ENCODE results near the gene P2RX3.

DNA sequence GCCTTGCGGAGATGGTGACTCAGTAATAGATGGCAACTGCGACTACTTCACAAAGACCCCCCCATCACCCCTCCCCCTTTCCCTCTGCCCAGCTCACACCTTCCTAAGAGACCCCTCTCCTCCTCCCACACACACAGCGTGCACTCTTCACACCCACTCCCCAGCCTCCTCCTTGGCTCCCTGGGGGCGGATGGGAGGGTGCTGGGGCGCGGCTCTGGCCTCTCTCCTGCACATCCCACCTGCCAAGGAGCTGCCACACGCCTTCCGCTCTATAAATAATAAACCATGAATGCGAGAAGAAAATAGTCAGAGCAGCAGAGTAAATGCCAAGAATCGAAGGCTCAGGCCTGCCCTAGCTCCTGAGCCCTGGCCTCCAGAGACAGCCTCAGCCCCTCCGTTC is 4.5 kb downstream of the P2RX3 start:
- TF ChIP-seq, protein P1, sequence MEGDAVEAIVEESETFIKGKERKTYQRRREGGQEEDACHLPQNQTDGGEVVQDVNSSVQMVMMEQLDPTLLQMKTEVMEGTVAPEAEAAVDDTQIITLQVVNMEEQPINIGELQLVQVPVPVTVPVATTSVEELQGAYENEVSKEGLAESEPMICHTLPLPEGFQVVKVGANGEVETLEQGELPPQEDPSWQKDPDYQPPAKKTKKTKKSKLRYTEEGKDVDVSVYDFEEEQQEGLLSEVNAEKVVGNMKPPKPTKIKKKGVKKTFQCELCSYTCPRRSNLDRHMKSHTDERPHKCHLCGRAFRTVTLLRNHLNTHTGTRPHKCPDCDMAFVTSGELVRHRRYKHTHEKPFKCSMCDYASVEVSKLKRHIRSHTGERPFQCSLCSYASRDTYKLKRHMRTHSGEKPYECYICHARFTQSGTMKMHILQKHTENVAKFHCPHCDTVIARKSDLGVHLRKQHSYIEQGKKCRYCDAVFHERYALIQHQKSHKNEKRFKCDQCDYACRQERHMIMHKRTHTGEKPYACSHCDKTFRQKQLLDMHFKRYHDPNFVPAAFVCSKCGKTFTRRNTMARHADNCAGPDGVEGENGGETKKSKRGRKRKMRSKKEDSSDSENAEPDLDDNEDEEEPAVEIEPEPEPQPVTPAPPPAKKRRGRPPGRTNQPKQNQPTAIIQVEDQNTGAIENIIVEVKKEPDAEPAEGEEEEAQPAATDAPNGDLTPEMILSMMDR (IDR thresholded peaks at IDR 0.05; ENCODE audit: control extremely low read depth in 1 of 3, insufficient read depth in 1 of 3, low read depth in 1 of 3, low read length in 3 of 3) = no peak
- no peak for TF ChIP-seq POLR2A (IDR thresholded peaks at IDR 0.05; ENCODE audit: control extremely low read depth in 1 of 2, low read depth in 2 of 2, low read length in 2 of 2)
- no peak for TF ChIP-seq KDM1A (IDR thresholded peaks at IDR 0.05; ENCODE audit: borderline replicate concordance, low read length)
- TF ChIP-seq JUN (IDR thresholded peaks at IDR 0.05; ENCODE audit: low read depth, low read length) = no peak
- TF ChIP-seq, protein P2, sequence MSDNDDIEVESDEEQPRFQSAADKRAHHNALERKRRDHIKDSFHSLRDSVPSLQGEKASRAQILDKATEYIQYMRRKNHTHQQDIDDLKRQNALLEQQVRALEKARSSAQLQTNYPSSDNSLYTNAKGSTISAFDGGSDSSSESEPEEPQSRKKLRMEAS (IDR thresholded peaks at IDR 0.05) = no peak
- TF ChIP-seq HDAC2 (IDR thresholded peaks at IDR 0.05; ENCODE audit: borderline replicate concordance in 1 of 2, low read depth in 2 of 2, low read length in 2 of 2) = no peak
- TF ChIP-seq ZNF274 (IDR thresholded peaks at IDR 0.05; ENCODE audit: borderline replicate concordance, extremely low read depth, low read length) = no peak
- TF ChIP-seq EZH2 (IDR thresholded peaks at IDR 0.05; ENCODE audit: low read depth, low read length, severe bottlenecking) = no peak
- TF ChIP-seq POLR2AphosphoS5 (IDR thresholded peaks at IDR 0.05; ENCODE audit: low read depth, low read length) = no peak
- no peak for TF ChIP-seq SP1 (IDR thresholded peaks at IDR 0.05; ENCODE audit: low read depth, low read length)
- TF ChIP-seq SRF (IDR thresholded peaks at IDR 0.05; ENCODE audit: low read depth, low read length) = no peak
- TF ChIP-seq USF2 (IDR thresholded peaks at IDR 0.05; ENCODE audit: low read length) = no peak
- TF ChIP-seq BRCA1 (IDR thresholded peaks at IDR 0.05; ENCODE audit: low read depth, low read length) = no peak
- TF ChIP-seq RXRA (IDR thresholded peaks at IDR 0.05; ENCODE audit: insufficient read depth, low read depth, low read length) = no peak

Data from H1 (cell line).